Measurements from ENCODE around the gene KRT33A.

GRCh38 chr17:41396340-41396739 lies 45.7 kb upstream of the KRT33A start:
- TF ChIP-seq CTCF (IDR thresholded peaks at IDR 0.05) (no peak), POLR2A (IDR thresholded peaks at IDR 0.05) (no peak), EP300 (IDR thresholded peaks at IDR 0.05) (no peak)

Data from gastroesophageal sphincter (tissue), 3 donors.